HUES64 (cell line): Measurements from ENCODE around the gene SPTBN4.
A peak's percentile ranks its signal among the peaks of the same experiment; 100 is the strongest.

Experiments
- H3K27ac ChIP-seq: 2 replicates; pipeline ENCODE4 v1.7.0; 2013; ENCODE audit warnings: low read depth, low read length, inconsistent platforms
- H3K27me3 ChIP-seq: 2 replicates; pipeline ENCODE4 v1.6.1; 2013; ENCODE audit warnings: mild to moderate bottlenecking, low read length; ENCODE audit not compliant: insufficient read depth
- H3K36me3 ChIP-seq: 2 replicates; pipeline ENCODE4 v1.6.1; 2013; ENCODE audit warnings: mild to moderate bottlenecking, low read length; ENCODE audit not compliant: insufficient read depth
- H3K4me1 ChIP-seq: 2 replicates; pipeline ENCODE4 v1.6.1; 2013; ENCODE audit warnings: mild to moderate bottlenecking, low read length, moderate library complexity; ENCODE audit not compliant: insufficient read depth
- H3K4me3 ChIP-seq: 2 replicates; pipeline ENCODE4 v1.5.1; 2013; ENCODE audit warnings: mild to moderate bottlenecking, low read length, moderate library complexity
- H3K9ac ChIP-seq: 2 replicates; pipeline ENCODE4 v1.6.1; 2013; ENCODE audit warnings: mild to moderate bottlenecking, low read depth, low read length
- H3K9me3 ChIP-seq: 2 replicates; pipeline ENCODE4 v1.6.1; 2013; ENCODE audit warnings: low read depth, low read length; ENCODE audit not compliant: insufficient read depth
- WGBS: fragments of 150-250, 120-280 bp; methylation state at CpG from one replicate; pipeline ENCODE4 v1.1.7; 2013; ENCODE audit warnings: missing lambda C conversion rate; 5-methylcytosine and 5-hydroxymethylcytosine counted together

The SPTBN4 gene

GRCh38 chr19:40603389-40604170 is 136.8 kb downstream of the SPTBN4 start:
- H3K27me3 ChIP-seq, result peaks cover 84% of the 10 kb centered on the region
- H3K4me1 ChIP-seq, result peaks cover 28% of the 10 kb centered on the region
- H3K9me3 ChIP-seq, result no peaks in the 10 kb centered on the region
- H3K9ac ChIP-seq, result peak overlapping the region; percentile 30; the same call in 1 of the 2 replicates
- under 1% methylated on average over 39 of the region's 43 CpGs for WGBS
- H3K4me3 ChIP-seq, result peak overlapping the region; percentile 54
- H3K27ac ChIP-seq, result peak overlapping the region; percentile 82; the same call in 1 of the 2 replicates
- no peaks in the 10 kb centered on the region for H3K36me3 ChIP-seq

- Histone ChIP-seq H3K4me3 (no peak overlapping the region), H3K27ac (no peak overlapping the region), H3K9ac (no peak overlapping the region), H3K9me3 (no peaks in the 10 kb centered on the region), H3K4me1 (peaks cover 26% of the 10 kb centered on the region), H3K36me3 (no peaks in the 10 kb centered on the region), H3K27me3 (peaks cover 84% of the 10 kb centered on the region)
- 7% methylated on average over 18 of the region's 18 CpGs for WGBS
These were observed 137.4 kb downstream of the SPTBN4 start for GRCh38 chr19:40604171-40604646.

DNA sequence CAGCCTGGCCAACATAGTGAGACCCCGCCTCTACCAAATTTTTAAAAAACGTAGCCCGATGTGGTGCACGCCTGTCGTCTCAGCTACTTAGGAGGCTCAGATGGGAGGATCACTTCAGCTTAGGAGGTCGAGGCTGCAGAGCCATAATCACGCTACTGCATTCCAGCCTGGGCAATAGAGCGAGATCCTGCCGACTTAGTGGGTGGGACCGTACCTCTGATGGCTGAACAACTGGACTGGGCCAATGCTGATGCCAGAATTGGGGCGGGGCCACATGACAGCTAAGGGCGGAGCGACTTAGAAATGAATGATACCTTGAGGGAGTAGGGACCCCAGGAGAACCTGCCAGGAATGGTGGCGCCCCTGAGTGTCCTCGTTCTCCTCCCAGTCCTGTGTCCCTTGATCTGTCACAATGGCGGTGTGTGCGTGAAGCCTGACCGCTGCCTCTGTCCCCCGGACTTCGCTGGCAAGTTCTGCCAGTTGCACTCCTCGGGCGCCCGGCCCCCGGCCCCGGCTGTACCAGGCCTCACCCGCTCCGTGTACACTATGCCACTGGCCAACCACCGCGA is 137.9 kb downstream of the SPTBN4 start:
- peak overlapping the region; percentile 60 for H3K4me3 ChIP-seq
- peaks cover 21% of the 10 kb centered on the region for H3K4me1 ChIP-seq
- WGBS, result 32% methylated on average over 29 of the region's 29 CpGs
- H3K27ac ChIP-seq, result no peak overlapping the region
- peaks cover 83% of the 10 kb centered on the region for H3K27me3 ChIP-seq
- no peaks in the 10 kb centered on the region for H3K9me3 ChIP-seq
- no peak overlapping the region for H3K9ac ChIP-seq
- no peaks in the 10 kb centered on the region for H3K36me3 ChIP-seq

DNA sequence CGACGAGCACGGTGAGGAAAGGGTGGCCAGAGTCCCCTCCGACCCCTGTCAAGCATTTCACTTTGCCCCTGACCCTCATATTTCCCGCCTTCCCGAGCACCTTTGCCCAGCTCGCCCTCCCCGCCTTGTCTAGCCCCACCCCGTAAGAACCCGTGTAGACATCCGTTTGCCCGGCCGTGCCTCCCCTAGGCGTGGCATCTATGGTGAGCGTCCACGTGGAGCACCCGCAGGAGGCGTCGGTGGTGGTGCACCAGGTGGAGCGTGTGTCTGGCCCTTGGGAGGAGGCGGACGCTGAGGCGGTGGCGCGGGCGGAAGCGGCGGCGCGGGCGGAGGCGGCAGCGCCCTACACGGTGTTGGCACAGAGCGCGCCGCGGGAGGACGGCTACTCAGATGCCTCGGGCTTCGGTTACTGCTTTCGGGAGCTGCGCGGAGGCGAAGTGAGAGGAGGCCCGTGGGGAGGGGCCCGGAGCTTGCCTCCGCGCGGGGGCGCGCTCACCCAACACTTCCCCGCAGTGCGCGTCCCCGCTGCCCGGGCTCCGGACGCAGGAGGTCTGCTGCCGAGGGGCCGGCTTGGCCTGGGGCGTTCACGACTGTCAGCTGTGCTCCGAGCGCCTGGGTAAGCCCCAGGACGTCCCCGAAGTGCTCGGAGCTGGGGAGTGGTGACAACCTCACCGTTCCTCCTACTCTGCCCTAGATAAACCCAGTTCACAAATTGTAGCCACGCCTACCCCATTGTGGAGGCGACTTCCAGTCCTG is 138.6 kb downstream of the SPTBN4 start:
- under 1% methylated on average over 71 of the region's 71 CpGs for WGBS
- no peak overlapping the region; the same call in 1 of the 2 replicates for H3K27ac ChIP-seq
- H3K36me3 ChIP-seq, result no peaks in the 10 kb centered on the region
- H3K27me3 ChIP-seq, result peaks cover 80% of the 10 kb centered on the region
- H3K4me1 ChIP-seq, result peaks cover 21% of the 10 kb centered on the region
- no peaks in the 10 kb centered on the region for H3K9me3 ChIP-seq
- H3K4me3 ChIP-seq, result peak overlapping the region; percentile 60
- H3K9ac ChIP-seq, result no peak overlapping the region

GRCh38 chr19:40607311-40608239 is 140.8 kb downstream of the SPTBN4 start:
- Histone ChIP-seq H3K27ac (no peak overlapping the region), H3K4me1 (peaks cover 19% of the 10 kb centered on the region), H3K4me3 (no peak overlapping the region), H3K36me3 (no peaks in the 10 kb centered on the region), H3K27me3 (peaks cover 81% of the 10 kb centered on the region), H3K9me3 (no peaks in the 10 kb centered on the region), H3K9ac (no peak overlapping the region)
- 73% methylated on average over 31 of the region's 31 CpGs for WGBS

DNA sequence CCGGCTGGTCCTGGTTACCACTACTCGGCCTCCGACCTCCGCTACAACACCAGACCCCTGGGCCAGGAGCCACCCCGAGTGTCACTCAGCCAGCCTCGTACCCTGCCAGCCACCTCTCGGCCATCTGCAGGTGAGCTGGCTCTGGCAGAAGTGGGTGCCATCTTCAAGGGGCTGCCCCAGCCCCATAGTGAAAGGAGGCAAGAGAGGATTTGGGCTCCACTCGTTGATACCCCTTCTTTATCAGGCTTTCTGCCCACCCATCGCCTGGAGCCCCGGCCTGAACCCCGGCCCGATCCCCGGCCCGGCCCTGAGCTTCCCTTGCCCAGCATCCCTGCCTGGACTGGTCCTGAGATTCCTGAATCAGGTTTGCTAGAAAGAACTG is 141.4 kb downstream of the SPTBN4 start:
- Histone ChIP-seq H3K9me3 (no peaks in the 10 kb centered on the region), H3K27ac (no peak overlapping the region), H3K4me1 (peaks cover 13% of the 10 kb centered on the region), H3K27me3 (peaks cover 80% of the 10 kb centered on the region), H3K4me3 (no peak overlapping the region), H3K9ac (no peak overlapping the region), H3K36me3 (no peaks in the 10 kb centered on the region)
- WGBS, result 92% methylated on average over 14 of the region's 14 CpGs

DNA sequence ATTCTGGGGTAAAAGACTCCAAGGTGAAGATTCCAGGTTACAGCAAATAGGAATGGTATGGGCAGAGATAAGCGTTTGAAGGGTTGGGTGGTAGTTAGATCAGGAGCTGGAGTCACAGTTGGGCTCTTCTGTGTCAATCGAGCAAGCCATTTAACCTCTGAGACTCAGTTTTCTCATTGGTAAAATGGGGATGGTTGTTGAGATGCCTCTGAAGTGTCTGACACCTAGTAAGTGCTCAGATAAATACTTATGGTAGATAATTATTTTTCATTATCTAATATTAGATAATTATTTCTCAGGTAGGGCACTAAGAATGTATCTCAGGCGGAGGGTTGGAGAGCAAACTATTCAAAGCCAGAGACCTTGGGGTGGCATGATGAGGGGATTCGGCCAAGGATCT is 142.2 kb downstream of the SPTBN4 start:
- Histone ChIP-seq H3K36me3 (no peaks in the 10 kb centered on the region), H3K4me1 (peaks cover 10% of the 10 kb centered on the region; the same call in 1 of the 2 replicates), H3K27me3 (peaks cover 80% of the 10 kb centered on the region), H3K9me3 (no peaks in the 10 kb centered on the region), H3K4me3 (peak overlapping the region; percentile 60), H3K9ac (no peak overlapping the region), H3K27ac (no peak overlapping the region)
- 63% methylated on average over 4 of the region's 4 CpGs for WGBS

GRCh38 chr19:40609561-40610395 is 143.0 kb downstream of the SPTBN4 start:
- no peak overlapping the region for H3K27ac ChIP-seq
- H3K4me3 ChIP-seq, result peak overlapping the region; percentile 60
- peaks cover 74% of the 10 kb centered on the region for H3K27me3 ChIP-seq
- H3K9ac ChIP-seq, result no peak overlapping the region
- H3K4me1 ChIP-seq, result peaks cover 10% of the 10 kb centered on the region; the same call in 1 of the 2 replicates
- WGBS, result 2% methylated on average over 49 of the region's 50 CpGs
- H3K9me3 ChIP-seq, result no peaks in the 10 kb centered on the region
- H3K36me3 ChIP-seq, result no peaks in the 10 kb centered on the region

DNA sequence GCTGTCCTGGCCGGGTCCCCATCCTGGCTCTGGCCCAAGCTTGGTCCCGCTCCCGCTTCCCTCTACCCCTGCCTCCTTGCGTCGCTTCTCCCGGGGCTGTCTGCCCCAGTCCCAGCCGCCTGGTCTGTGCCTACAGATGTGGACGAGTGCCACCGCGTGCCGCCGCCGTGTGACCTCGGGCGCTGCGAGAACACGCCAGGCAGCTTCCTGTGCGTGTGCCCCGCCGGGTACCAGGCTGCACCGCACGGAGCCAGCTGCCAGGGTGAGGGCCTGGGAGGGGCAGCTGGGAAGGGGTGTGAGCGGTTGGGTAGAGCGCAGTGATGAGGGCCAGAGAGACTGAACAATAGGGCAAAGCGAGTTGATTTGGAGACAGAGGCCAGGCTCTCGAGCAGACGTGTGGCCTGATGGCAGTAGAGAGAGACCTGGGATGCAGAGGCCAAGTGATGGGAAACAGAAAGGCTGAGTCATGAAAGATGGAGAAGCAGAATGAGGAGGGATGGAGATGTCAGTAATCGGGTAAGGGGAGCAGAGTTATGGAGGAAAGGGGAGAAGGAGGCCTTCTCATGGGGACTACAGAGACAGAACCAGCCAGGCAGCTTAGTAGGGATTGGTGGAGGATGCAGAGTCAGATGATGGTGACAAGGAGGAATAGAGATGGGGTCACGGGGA is 143.7 kb downstream of the SPTBN4 start:
- no peak overlapping the region for H3K27ac ChIP-seq
- peaks cover 10% of the 10 kb centered on the region; the same call in 1 of the 2 replicates for H3K4me1 ChIP-seq
- 58% methylated on average over 29 of the region's 29 CpGs for WGBS
- H3K9ac ChIP-seq, result no peak overlapping the region
- H3K4me3 ChIP-seq, result peak overlapping the region; percentile 51
- H3K27me3 ChIP-seq, result peaks cover 66% of the 10 kb centered on the region
- no peaks in the 10 kb centered on the region for H3K9me3 ChIP-seq
- H3K36me3 ChIP-seq, result 0 out of 2 replicates have a peak, but pooled peaks cover under 1% of the 10 kb centered on the region
